ENCODE measurements around the gene TJP1.

- TF ChIP-seq ISL1 (CRISPR knock-in tag; IDR thresholded peaks at IDR 0.05) (no peak), ZNF70 (CRISPR knock-in tag; IDR thresholded peaks at IDR 0.05) (no peak), SNAI2 (CRISPR knock-in tag; IDR thresholded peaks at IDR 0.05) (no peak), ZFP3 (CRISPR knock-in tag; IDR thresholded peaks at IDR 0.05) (no peak), ARNTL (CRISPR knock-in tag; IDR thresholded peaks at IDR 0.05; ENCODE audit: borderline replicate concordance, low read depth) (no peak), CSRNP3 (CRISPR knock-in tag; IDR thresholded peaks at IDR 0.05) (no peak), ZFP30 (CRISPR knock-in tag; IDR thresholded peaks at IDR 0.05) (no peak), CREB5 (CRISPR knock-in tag; IDR thresholded peaks at IDR 0.05; ENCODE audit: low read depth) (no peak), BACH2 (CRISPR knock-in tag; IDR thresholded peaks at IDR 0.05; ENCODE audit: borderline replicate concordance) (no peak), TCF4 (CRISPR knock-in tag; IDR thresholded peaks at IDR 0.05; ENCODE audit: borderline replicate concordance) (no peak)
- TF ChIP-seq, protein P1, sequence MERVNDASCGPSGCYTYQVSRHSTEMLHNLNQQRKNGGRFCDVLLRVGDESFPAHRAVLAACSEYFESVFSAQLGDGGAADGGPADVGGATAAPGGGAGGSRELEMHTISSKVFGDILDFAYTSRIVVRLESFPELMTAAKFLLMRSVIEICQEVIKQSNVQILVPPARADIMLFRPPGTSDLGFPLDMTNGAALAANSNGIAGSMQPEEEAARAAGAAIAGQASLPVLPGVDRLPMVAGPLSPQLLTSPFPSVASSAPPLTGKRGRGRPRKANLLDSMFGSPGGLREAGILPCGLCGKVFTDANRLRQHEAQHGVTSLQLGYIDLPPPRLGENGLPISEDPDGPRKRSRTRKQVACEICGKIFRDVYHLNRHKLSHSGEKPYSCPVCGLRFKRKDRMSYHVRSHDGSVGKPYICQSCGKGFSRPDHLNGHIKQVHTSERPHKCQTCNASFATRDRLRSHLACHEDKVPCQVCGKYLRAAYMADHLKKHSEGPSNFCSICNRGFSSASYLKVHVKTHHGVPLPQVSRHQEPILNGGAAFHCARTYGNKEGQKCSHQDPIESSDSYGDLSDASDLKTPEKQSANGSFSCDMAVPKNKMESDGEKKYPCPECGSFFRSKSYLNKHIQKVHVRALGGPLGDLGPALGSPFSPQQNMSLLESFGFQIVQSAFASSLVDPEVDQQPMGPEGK (CRISPR knock-in tag; IDR thresholded peaks at IDR 0.05; ENCODE audit: borderline replicate concordance), result no peak
These were observed 710 bp downstream of the TJP1 start for GRCh38 chr15:29821416-29822099.
